GM12892 (cell line): ENCODE data around the gene CYSTM1.

Experiments
- POLR2A ChIP-seq: IDR thresholded peaks from 2 replicates; pipeline ENCODE4 v1.6.1; 2011; ENCODE audit warnings: low read depth, low read length, control low read depth
- POLR2AphosphoS5 ChIP-seq: IDR thresholded peaks from 2 replicates; pipeline ENCODE4 v1.6.1; 2011; ENCODE audit warnings: low read depth, low read length, control low read depth
- TAF1 ChIP-seq: IDR thresholded peaks from 2 replicates; pipeline ENCODE4 v1.6.1; 2011; ENCODE audit warnings: low read depth, mild to moderate bottlenecking, control low read depth, low read length, borderline replicate concordance

- TF ChIP-seq POLR2A (no peak), POLR2AphosphoS5 (no peak), TAF1 (no peak)
These were observed 83.9 kb downstream of the CYSTM1 start for GRCh38 chr5:140258873-140259272.
